ENCODE measurements around the gene TOM1L2. TPM values are rescaled to one million over a fixed set of nuclear protein-coding genes. Genes with fewer than 3 reads are reported as not detected.
A peak's percentile ranks its signal among the peaks of the same experiment; 100 is the strongest.

The TOM1L2 gene
- total and polyA plus RNA-seq, 12 donors = 29.6 to 437 (median 67.7) TPM

- no peaks in the 10 kb centered on the region for H3K27me3 ChIP-seq
- H3K9me3 ChIP-seq (replicated peaks in 1 of 3) = no peaks in the 10 kb centered on the region
- 73 to 81% (median 77%) methylated on average over 3 of the region's 3 CpGs for WGBS, 4 donors
- no peak for DNase-seq
- H3K4me1 ChIP-seq (replicated peaks in 1 of 2) = peaks cover 16 to 54% of the 10 kb centered on the region in 2 donors
- H3K36me3 ChIP-seq (replicated peaks in 1 of 2) = no peaks in the 10 kb centered on the region
- H3K4me3 ChIP-seq = no peak overlapping the region
- TF ChIP-seq POLR2A (IDR thresholded peaks at IDR 0.05) (no peak), CTCF (IDR thresholded peaks at IDR 0.05) (no peak)
- no peak overlapping the region for H3K27ac ChIP-seq
- intact Hi-C loops (cut with DNase I) = no loop called here
These were observed 5.8 kb downstream of the TOM1L2 start for GRCh38 chr17:17966399-17966798.

GRCh38 chr17:17965152-17965721, 7.0 kb downstream of the TOM1L2 start:
- H3K27ac ChIP-seq = peak overlapping the region in 1 of 5 donors; percentile 23
- TF ChIP-seq CTCF (IDR thresholded peaks at IDR 0.05) (no peak), POLR2A (IDR thresholded peaks at IDR 0.05) (no peak)
- H3K4me1 ChIP-seq (replicated peaks in 1 of 2) = peaks cover 15 to 50% of the 10 kb centered on the region in 2 donors
- H3K36me3 ChIP-seq (replicated peaks in 1 of 2) = no peaks in the 10 kb centered on the region
- H3K27me3 ChIP-seq = no peaks in the 10 kb centered on the region
- intact Hi-C loops (cut with DNase I) = no loop called here
- H3K4me3 ChIP-seq = no peak overlapping the region
- no peak for DNase-seq
- 81 to 97% (median 95%) methylated on average over 2 of the region's 2 CpGs for WGBS, 4 donors
- no peaks in the 10 kb centered on the region for H3K9me3 ChIP-seq (replicated peaks in 1 of 3)

GRCh38 chr17:17964710-17965109, 7.5 kb downstream of the TOM1L2 start:
- intact Hi-C loops (cut with DNase I) = no loop called here
- H3K4me1 ChIP-seq (replicated peaks in 1 of 2) = peaks cover 21 to 52% of the 10 kb centered on the region in 2 donors
- peak in 4 of 7 donors; percentile 30 to 72 (median 48) for DNase-seq
- no peak for TF ChIP-seq POLR2A (IDR thresholded peaks at IDR 0.05)
- no peak for TF ChIP-seq CTCF (IDR thresholded peaks at IDR 0.05)
- WGBS, 4 donors = 35 to 58% (median 38%) methylated on average over 4 of the region's 4 CpGs
- H3K27me3 ChIP-seq = no peaks in the 10 kb centered on the region
- H3K36me3 ChIP-seq (replicated peaks in 1 of 2) = no peaks in the 10 kb centered on the region
- H3K27ac ChIP-seq = peak overlapping the region in 1 of 5 donors; percentile 23
- H3K4me3 ChIP-seq = no peak overlapping the region
- H3K9me3 ChIP-seq (replicated peaks in 1 of 3) = no peaks in the 10 kb centered on the region

GRCh38 chr17:17963694-17964436, 8.3 kb downstream of the TOM1L2 start:
- TF ChIP-seq CTCF (IDR thresholded peaks at IDR 0.05) (no peak), POLR2A (IDR thresholded peaks at IDR 0.05) (no peak)
- peaks cover 28 to 55% of the 10 kb centered on the region in 2 donors for H3K4me1 ChIP-seq (replicated peaks in 1 of 2)
- DNase-seq = no peak
- H3K4me3 ChIP-seq = no peak overlapping the region
- peak overlapping the region in 2 of 5 donors; percentile 3 to 32 for H3K27ac ChIP-seq
- WGBS, 4 donors = 43 to 54% (median 44%) methylated on average over 7 of the region's 7 CpGs
- no peaks in the 10 kb centered on the region for H3K27me3 ChIP-seq
- no peaks in the 10 kb centered on the region for H3K9me3 ChIP-seq (replicated peaks in 1 of 3)
- intact Hi-C loops (cut with DNase I) = no loop called here
- no peaks in the 10 kb centered on the region for H3K36me3 ChIP-seq (replicated peaks in 1 of 2)

Data from adrenal gland (tissue), 12 donors.